ENCODE measurements around the gene UBE2H. TPM values are rescaled to one million over a fixed set of nuclear protein-coding genes. Genes with fewer than 3 reads are reported as not detected.
A peak's percentile ranks its signal among the peaks of the same experiment; 100 is the strongest.
"Not testable (repeated sequence)": the region's sequence is repeated elsewhere in the genome, so short reads cannot be mapped to it uniquely, and the experiment has no call there.

The UBE2H gene
- total RNA-seq (2014; rRNA removed; shearing (Covaris generic)): 40.9 and 41.1 TPM in 2 replicates

- peak; percentile 85 for DNase-seq (ENCODE audit: low read depth)
Measured at GRCh38 chr7:129952653-129953560, at the start of gene UBE2H. Gene UBE2H, minus strand, starts transcription at chr7:129952960. Its CDS starts 405 bp downstream, at chr7:129952555.

- DNase-seq (ENCODE audit: low read depth): no peak
Measured at GRCh38 chr7:129998446-129998845, 45.7 kb upstream of the UBE2H start.

GRCh38 chr7:129997285-129997684 is 44.5 kb upstream of the UBE2H start:
- no peak for DNase-seq (ENCODE audit: low read depth)

- DNase-seq (ENCODE audit: low read depth): no peak
Measured at GRCh38 chr7:129993275-129993674, 40.5 kb upstream of the UBE2H start.

GRCh38 chr7:129990403-129991192 is 37.8 kb upstream of the UBE2H start:
- peak; percentile 16 for DNase-seq (ENCODE audit: low read depth)

- peak; percentile 37 for DNase-seq (ENCODE audit: low read depth)
Measured at GRCh38 chr7:129989466-129989865, 36.7 kb upstream of the UBE2H start.

- no peak for DNase-seq (ENCODE audit: low read depth)
Measured at GRCh38 chr7:129986600-129986999, 33.8 kb upstream of the UBE2H start.

- no peak for DNase-seq (ENCODE audit: low read depth)
Measured at GRCh38 chr7:129980667-129981066, 27.9 kb upstream of the UBE2H start.

- DNase-seq (ENCODE audit: low read depth): no peak
Measured at GRCh38 chr7:129975309-129975708, 22.5 kb upstream of the UBE2H start.

GRCh38 chr7:129970816-129971215 is 18.1 kb upstream of the UBE2H start:
- no peak for DNase-seq (ENCODE audit: low read depth)

GRCh38 chr7:129969881-129970446 is 17.2 kb upstream of the UBE2H start:
- peak; percentile 85 for DNase-seq (ENCODE audit: low read depth)

GRCh38 chr7:129968592-129969383 is 16.0 kb upstream of the UBE2H start:
- no peak for DNase-seq (ENCODE audit: low read depth)

- not testable (repeated sequence) for DNase-seq (ENCODE audit: low read depth)
Measured at GRCh38 chr7:129960204-129960475, 7.4 kb upstream of the UBE2H start.

- peak; percentile 30 for DNase-seq (ENCODE audit: low read depth)
Measured at GRCh38 chr7:129959471-129960203, 6.9 kb upstream of the UBE2H start.

GRCh38 chr7:129958643-129959470 is 6.1 kb upstream of the UBE2H start:
- peak; percentile 93 for DNase-seq (ENCODE audit: low read depth)

- no peak for DNase-seq (ENCODE audit: low read depth)
Measured at GRCh38 chr7:129955993-129956543, 3.3 kb upstream of the UBE2H start.

GRCh38 chr7:129952086-129952652 is 591 bp downstream of the UBE2H start:
- peak; percentile 39 for DNase-seq (ENCODE audit: low read depth)

- peak; percentile 15 for DNase-seq (ENCODE audit: low read depth)
Measured at GRCh38 chr7:129951226-129952085, 1.3 kb downstream of the UBE2H start.

- DNase-seq (ENCODE audit: low read depth): no peak
Measured at GRCh38 chr7:129950933-129951225, 1.9 kb downstream of the UBE2H start.

All from RPMI7951 (cell line).